Stimulated activated CD4-positive, alpha-beta T cell treated with anti-CD3 and anti-CD28 coated beads, Interleukin-1b, Interleukin-23, amount 100 ng/mL, for 1 hour (primary cell): ENCODE results near the gene PHEX.

Source experiments
- DNase-seq, 2 donors: peaks; one replicate each; pipeline ENCODE4 v3.0.0-alpha.2; 2020; ENCODE audit warnings: low read depth in 2 of 2

The PHEX gene

GRCh38 chrX:22105231-22105630 lies 73.1 kb downstream of the PHEX start:
- DNase-seq = no peak

GRCh38 chrX:22105971-22106370 lies 73.8 kb downstream of the PHEX start:
- DNase-seq = no peak

GRCh38 chrX:22109442-22109841 lies 77.3 kb downstream of the PHEX start:
- DNase-seq = no peak

- DNase-seq = no peak
These were observed 78.8 kb downstream of the PHEX start for GRCh38 chrX:22110729-22111494.

DNA sequence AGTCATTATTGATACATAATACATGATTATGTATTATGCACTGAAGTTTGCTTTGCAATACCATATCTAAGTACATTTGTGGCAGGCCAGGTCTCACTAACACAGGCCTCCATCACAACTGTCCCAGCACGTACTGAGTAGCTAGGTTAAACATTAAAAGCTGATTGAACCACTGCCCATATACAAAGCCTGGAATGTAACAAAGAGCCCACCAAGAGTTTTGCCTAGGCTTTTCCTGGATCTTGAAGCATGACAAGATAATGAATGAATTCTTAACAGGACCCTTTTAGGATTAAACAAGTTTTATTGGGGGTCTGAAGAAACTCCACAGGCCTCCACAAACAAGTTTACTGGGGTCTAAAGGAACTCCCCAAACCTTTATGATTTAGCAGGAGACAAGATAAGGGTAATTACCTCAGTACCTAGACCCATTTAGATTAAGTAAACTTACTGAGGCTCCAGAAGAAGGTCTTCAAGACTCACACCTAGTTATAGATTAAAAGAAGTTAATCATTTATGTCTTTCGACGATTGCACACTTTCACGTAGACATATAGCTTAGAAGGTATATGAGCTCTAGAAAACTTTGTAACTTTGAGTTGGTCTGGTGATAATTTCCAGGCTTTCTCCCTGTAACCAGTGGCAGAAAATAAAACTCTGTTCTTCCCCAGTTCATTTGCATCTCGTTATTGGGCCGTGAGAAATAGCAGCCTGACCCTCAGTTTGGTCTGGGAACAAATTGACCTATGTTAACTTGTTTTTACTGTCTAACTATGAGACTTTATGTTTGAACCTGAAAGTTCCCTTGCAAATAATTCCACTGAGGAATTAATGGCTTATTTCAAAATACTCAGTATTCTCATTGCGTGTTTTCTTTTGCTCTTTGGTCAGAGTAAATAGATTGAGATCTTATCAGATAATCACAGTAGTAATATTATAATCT lies 84.8 kb downstream of the PHEX start:
- no peak for DNase-seq

GRCh38 chrX:22117633-22118032 lies 85.5 kb downstream of the PHEX start:
- no peak for DNase-seq

DNA sequence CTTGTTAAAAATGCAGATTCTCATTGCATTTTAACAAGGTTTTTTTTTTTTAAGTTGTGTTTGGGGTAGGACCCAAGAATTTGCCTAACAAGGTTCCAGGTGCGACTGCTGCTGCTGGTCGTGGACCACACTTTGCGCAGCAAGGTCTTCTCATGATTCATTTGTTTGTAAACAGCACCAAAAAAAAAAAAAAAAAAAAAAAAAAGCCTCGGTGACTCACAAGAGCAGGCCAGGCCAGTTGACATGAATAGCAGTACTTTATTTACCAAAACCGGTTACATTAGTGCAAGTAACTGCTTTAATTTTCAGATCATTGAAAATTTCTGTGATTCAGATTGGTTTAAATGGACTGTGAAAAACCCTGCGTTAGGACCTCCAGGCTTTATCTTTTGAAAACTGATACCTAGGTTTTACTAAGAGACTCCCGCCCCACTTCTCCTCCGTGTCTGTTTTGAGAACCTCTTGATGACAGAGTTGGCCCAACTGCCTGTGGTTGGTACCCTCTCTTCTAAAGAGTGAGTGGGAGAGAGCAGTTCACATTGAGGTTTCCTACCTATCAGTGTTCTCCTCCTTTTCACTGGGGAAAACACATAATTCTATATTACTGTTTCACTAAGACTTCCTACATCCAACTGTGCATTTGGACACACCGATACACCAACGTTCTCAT lies 86.2 kb downstream of the PHEX start:
- no peak for DNase-seq

GRCh38 chrX:22121161-22121560 lies 89.0 kb downstream of the PHEX start:
- no peak for DNase-seq

- no peak for DNase-seq
These were observed 90.4 kb downstream of the PHEX start for GRCh38 chrX:22122510-22122909.

GRCh38 chrX:22124098-22124497 lies 92.0 kb downstream of the PHEX start:
- DNase-seq = no peak

DNA sequence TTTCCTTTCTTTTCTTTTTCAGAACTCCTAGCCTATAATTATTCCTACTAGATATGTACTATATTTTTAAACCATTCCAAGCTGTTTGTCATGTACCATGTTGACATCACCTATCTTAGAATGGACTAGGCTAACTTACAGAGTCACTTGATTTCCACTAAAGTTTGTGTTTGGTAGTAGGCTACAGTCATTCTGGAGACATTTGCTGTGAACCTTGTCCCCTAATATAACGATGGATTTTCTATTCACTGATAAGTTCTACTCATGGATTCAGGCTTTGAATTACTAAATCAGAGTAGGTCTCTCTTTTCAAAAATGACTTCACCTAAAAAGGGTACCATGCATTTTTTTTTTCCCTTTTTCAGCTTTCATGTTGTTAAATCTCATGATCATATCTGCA lies 93.4 kb downstream of the PHEX start:
- DNase-seq = no peak

DNA sequence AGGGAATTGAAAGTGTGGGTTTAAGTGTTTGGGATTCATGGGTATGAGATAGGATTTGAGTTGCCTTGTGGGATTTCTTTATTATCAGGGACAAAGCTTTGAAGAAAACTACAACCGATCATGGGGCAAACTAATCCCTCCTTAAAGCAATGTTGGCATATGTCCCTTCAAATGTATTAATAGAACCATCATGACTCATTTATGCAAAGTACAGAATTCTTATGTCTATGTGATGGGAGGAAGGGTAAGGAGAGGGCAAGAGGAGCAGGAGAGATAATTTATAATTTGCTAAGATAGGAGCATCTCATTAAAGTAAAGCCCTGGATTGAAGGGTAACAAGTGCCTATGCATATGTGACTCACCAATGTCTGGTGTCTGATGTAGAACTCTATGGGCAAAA lies 94.2 kb downstream of the PHEX start:
- DNase-seq = no peak

DNA sequence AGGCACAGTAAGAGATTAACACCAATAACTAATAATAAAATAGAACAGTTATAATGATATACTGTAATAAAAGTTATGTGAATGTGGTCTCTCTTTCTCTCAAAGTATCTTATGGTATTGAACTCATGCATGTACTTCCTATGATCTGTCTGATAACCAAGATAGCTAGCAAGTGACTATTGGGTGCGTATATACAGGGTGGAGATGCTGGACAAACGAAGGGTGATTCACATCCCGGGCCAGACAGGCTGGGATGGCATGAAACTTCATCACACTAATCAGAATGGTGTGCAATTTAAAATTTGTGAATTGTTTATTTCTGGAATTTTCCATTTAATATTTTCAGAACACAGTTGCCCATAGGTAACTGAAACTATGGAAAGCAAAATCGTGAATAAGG lies 96.8 kb downstream of the PHEX start:
- DNase-seq = no peak

GRCh38 chrX:22134681-22135080 lies 102.6 kb downstream of the PHEX start:
- DNase-seq = no peak

DNA sequence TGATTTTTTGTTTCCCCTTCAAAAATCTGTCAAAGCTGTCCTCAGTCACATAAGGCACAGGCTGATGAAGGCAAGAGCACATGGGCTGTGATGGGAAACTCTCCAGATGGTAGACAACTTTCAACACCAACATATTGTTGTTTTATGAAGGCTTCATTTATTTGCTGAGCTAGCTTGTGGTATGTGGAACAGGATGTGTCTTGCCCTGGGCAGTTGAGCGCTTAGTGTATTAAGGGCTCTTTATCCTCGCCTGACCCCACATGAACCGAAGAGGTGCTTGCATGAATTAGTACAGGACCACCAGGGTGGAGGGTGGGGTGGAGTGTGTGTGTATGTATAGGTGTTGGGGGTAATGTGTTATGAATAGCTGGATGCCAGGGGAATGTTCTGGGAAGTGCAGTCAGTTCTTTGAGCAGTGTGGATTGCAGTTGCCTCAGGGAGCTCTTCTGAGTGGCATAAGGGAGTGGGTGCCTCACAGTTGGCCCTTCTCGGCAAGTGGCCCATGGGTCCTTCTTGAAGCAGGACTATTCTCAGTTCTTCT lies 103.1 kb downstream of the PHEX start:
- DNase-seq = no peak

GRCh38 chrX:22135994-22136684 lies 104.0 kb downstream of the PHEX start:
- DNase-seq = no peak

DNA sequence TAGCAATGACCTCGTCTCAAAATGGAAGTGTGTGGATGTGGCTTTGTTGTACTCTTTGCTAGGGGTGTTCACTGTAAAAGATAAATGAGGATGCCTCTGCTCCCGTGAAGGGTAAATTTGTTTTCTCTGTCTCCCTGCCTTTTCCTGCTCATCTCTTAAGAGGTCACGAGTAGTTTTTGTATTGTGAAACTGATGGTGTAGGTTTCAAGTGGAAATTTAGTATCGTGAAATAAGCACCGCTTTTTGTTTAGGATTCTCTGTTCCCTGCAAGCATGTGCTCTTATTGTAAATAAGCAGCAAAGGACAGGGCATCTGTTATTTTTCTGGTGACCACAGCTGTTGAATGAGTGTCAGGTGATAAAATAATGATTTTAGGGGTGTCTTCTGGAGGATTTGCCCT lies 104.6 kb downstream of the PHEX start:
- DNase-seq = no peak

DNA sequence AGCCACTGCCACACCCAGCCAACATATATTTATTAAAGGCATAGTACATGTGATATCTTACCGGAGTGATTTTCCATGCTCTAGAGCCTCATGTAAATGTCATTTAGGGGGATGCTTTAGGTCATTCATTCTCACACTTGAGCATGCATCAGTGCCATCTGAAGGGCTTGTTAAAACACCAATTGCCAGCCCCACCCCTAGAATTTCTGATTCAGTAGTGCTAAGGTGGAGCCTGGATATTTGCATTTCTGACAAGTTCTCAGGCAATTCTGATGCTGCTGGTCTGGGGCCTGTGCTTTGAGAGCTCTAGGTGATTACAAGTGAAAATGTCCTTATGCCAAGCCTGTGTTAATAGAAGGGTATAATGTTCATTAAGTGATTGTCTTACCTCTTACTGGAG lies 107.7 kb downstream of the PHEX start:
- DNase-seq = no peak

- no peak for DNase-seq
These were observed 109.1 kb downstream of the PHEX start for GRCh38 chrX:22141047-22141730.

DNA sequence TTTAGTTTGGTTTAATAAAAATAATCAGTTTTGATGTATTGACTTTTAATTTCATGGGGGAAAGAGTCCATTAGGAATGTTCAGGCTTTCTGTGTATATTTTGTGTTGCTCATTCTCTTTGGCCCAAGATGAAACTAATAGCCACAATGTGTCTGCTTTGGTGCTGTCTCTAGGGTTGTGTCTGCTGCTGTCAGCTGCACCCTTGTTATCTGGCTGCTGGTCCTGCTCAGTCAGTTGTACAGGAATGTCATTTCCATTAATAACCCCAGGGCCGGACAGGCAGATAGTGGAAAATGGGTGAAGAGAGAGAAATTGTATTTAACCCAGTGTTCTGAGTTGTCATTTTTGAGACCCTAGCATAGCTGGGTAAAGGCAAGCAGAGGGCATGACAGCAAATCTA lies 115.1 kb downstream of the PHEX start:
- DNase-seq = no peak

DNA sequence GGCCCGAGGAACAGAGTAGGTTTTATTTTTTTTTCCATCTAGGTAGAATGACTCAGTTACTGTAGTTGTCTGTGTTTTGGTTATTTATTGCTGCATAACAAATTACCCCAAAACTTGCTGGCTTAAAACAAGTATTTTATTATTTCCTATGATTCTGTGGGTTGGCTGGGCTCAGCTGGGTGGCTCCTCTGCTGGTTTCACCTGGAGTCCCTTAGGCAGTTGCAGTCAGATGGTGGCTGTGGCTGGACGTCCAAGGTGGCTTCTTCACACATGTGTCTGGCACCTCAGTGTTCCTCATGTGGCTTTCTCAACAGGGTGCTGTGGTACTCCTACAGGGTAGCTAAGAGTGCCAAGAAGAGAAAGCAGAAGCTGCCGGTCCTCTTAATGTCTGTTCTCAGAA lies 115.8 kb downstream of the PHEX start:
- no peak for DNase-seq
